ENCODE data around the gene CBR3.
"Not testable (repeated sequence)": the region's sequence is repeated elsewhere in the genome, so short reads cannot be mapped to it uniquely, and the experiment has no call there.

DNA sequence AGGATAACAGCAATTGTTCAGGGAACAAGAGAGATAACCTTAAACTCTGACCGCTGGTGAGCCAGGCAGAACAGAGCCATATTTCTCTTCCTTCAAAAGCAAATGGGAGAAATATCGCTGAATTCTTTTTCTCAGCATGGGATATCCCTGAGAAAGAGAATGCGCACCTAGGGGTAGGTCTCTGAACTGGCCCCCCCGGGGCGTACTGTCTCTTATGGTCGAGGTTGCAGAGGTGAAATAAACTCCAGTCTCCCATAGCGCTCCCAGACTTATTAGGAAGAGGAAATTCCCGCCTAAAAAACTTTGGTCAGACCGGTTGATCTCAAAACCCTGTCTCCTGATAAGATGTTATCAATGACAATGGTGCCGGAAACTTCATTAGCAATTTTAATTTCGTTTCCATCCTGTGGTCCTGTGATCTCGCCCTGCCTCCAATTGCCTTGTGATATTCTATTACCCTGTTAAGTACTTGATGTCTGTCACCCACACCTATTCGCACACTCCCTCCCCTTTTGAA is 35.1 kb upstream of the CBR3 start:
- TF ChIP-seq, protein P1, sequence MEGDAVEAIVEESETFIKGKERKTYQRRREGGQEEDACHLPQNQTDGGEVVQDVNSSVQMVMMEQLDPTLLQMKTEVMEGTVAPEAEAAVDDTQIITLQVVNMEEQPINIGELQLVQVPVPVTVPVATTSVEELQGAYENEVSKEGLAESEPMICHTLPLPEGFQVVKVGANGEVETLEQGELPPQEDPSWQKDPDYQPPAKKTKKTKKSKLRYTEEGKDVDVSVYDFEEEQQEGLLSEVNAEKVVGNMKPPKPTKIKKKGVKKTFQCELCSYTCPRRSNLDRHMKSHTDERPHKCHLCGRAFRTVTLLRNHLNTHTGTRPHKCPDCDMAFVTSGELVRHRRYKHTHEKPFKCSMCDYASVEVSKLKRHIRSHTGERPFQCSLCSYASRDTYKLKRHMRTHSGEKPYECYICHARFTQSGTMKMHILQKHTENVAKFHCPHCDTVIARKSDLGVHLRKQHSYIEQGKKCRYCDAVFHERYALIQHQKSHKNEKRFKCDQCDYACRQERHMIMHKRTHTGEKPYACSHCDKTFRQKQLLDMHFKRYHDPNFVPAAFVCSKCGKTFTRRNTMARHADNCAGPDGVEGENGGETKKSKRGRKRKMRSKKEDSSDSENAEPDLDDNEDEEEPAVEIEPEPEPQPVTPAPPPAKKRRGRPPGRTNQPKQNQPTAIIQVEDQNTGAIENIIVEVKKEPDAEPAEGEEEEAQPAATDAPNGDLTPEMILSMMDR (IDR thresholded peaks at IDR 0.05) = not testable (repeated sequence)
- TF ChIP-seq POLR2A (IDR thresholded peaks at IDR 0.05) = not testable (repeated sequence)

Data from transverse colon (tissue), 3 donors.